Kasumi-1 (cell line): ENCODE measurements around the gene RNF183.

Source experiments
- DNase-seq, 2 experiments: peaks; one replicate each; lab custom pipeline; 2025; lab: John Stamatoyannopoulos, UW

RNF183 gene, protein sequence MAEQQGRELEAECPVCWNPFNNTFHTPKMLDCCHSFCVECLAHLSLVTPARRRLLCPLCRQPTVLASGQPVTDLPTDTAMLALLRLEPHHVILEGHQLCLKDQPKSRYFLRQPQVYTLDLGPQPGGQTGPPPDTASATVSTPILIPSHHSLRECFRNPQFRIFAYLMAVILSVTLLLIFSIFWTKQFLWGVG

DNA sequence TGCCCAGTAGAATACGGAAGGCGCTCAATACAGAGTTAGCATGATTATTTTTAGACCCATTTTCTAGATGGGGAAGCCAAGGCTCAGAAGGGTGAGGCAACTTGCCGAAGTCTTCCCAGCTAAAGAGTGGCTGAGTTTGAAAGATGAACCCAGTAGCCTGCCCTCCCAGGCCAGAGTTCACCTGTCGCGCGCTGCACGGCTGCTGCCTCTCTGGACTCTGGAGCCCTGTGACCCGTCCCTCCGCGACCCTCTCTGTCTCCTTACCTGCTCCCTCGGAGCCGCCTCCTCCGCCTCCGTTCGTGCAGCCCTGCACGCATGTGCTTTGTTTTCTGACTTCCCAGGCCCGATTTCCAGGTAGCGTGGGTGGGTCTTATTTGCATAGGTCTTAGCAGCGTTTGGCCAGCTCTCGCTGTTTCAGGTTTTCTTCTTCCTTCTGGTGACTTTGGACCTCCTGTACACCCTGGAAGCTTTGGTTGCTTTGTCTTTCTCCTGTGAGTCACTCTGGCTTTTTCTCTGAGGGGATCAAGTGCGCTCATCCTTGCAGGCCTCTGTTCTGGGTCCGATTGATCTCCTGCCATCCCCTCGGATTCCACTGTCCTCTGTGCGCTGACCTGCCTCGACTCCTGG lies at the start of gene RNF183:
Gene RNF183 (minus strand): TSS at position 585 of the 627 bp plus-strand sequence. CDS start 5,192 bp downstream, outside the sequence.
- DNase-seq: no peak

DNA sequence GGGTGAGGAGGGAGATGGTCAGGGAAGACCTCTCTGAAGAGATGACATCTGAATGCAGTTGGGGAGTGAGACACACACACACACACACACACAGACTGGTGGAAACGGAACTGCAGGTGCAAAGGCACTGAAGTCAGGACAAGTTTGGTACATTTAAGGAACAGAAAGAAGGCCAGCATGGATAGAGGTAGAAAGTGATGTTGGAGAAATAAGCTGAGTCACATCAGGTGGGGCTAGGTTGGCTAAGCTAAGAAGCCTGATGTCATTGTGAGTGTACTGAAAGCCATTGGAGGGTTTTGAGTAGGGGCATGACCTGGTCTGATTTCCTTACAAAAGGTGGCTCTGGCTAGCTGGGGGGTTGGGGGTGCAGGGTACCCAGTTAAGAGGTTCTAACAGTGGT lies 49.2 kb upstream of the RNF183 start:
- DNase-seq: no peak

DNA sequence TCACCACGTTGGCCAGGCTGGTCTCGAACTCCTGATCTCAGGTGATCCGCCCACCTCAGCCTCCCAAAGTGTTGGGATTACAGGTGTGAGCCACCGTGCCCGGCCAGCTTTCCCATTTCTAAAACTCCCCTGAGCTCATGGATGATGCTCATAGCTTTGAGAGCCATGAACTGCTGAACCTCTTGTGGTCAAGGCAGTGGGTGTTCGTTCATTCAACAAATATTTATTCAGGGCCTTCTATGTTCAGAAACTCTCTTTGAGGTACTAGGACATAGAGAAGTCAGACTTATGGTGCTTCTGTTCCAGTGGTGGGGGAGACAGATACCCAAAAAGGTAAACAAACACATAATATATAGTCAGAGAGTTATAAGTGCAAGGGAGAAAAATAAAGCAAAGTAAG lies 48.8 kb upstream of the RNF183 start:
- DNase-seq: no peak

DNA sequence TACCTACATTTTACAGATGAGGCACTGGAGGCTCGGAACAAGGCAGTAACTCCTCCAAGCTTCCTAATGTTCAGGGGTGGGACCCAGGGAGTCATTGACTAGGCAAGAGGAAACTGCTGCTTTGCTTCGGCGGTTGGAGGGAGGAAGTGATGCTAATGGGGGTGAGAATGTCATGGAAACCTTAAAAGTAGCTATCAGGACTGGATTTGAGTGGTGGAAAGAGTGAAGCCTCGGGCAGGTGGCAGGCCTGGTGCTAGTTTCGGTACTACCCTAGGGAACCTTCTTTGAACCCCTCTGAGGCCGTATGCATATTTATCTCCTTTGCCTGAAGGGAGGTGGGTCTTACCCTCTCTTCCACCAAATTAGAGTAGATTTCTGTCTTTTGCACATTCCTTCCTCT lies 47.8 kb upstream of the RNF183 start:
- peak; percentile 95 to 96 for DNase-seq

DNA sequence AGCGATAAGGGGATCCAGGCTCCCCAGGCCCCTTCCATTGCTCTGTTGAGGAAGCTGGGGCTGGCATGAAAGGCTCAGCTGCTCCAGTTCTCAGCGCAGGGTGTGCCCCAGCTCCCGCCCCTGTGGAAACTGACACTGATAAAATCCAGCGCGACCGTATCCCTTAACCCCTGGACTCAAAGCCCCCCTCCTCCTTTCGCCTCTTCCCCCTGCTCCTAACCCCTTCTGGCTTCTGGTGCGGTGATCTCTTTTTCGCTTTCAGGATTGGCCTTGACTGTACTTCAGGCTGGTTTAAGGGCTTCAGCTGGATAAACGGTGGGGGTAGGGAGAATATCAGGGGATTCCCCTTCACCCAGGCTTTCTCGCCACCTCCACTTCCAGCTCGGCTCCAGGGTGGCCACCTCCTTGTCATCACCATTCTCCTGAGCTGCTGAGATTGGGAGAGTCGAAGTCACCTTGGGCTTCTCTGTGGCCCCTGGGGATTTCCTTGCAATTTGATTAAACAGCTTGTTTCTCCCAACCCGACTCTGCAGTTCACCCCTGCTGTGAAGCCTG lies 47.0 kb upstream of the RNF183 start:
- DNase-seq: peak in 1 of 2 experiments; percentile 43

DNA sequence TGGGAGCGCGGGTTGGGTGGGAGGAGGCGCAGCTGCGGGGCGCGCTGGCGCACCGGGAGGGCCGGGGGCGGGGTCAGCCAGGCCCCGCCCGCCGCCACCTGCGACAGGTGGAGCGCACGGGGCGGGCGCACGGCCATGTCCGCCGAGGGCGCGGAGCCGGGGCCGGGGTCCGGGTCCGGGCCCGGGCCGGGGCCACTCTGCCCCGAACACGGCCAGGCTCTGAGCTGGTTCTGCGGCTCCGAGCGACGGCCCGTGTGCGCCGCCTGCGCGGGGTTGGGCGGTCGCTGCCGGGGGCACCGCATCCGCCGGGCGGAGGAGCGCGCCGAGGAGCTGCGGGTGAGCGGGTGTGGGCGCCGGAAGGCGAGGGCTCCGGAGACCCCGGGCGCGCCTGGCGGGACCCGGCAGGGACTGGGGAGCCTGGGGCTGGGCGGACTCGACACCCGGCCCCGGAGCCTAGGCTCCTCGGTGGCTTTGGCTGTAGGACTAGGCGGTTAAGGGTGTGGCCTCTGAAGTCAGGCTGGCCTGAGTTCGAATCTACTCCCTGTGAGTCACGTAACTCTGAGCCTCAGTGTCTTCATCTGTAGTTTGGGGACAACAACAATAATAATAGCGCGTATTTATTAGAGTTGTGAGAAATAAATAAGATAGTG lies 46.4 kb upstream of the RNF183 start, which contains the start of gene BSPRY:
Gene BSPRY (plus strand): TSS at position 97 of the 650 bp plus-strand sequence. CDS start 39 bp downstream, at position 136.
- peak; percentile 43 to 44 for DNase-seq

DNA sequence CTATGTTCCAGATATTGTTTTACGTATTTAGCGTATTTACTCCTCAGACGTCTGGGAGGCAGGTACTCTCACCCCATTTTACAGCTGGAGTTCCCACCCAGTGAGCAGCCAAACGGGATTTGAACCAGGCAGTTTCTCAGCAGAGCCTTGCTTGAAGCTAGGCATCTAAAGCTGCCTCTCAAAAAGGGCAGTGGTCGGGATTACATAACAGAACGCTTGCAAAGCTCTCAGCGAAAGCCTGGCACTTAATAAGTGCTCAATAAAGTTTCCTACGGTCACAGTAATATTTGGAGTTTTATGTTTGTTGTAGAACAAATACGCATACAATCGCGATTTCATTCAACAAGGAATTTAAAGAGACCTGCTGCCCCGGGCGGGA lies 45.9 kb upstream of the RNF183 start:
- DNase-seq: peak; percentile 9 to 24

DNA sequence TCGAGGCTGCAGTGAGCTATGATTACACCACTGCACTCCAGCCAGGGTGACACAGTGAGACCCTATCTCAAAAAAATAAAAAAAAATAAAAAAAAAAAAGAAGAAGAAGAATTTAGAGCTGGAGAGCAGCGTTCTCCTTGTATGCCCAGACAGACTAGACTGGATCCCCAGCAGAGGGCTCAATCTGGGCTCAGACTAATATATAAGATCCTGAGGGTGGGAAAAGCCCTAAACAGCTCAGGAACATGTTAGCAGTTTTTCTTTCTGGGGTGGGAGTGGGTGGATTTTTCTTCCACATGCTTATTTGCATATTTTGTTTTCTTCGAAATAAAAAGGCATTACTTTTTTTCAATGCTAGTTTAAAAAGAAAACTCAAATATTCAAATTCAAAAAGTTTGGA lies 45.3 kb upstream of the RNF183 start:
- peak in 1 of 2 experiments; percentile 14 for DNase-seq

DNA sequence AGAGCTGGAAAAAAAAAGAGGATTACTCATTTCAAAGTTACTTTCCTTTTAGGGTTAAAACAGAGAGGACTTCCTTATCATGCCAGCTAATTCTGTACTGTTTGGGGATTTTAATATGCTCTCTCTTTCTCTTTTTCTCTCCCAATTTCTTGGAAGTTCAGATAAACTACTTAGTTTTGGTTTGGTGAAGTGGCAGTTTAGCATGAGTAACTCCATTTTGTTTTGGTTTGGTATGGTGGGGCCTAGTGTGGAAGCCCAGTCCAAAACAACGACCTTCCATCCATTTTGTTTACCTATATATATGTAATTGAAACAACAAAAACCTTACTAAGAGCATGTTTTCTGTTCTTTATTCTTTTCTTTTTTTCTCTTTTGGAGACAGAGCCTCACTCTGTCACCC lies 42.5 kb upstream of the RNF183 start:
- DNase-seq: no peak

DNA sequence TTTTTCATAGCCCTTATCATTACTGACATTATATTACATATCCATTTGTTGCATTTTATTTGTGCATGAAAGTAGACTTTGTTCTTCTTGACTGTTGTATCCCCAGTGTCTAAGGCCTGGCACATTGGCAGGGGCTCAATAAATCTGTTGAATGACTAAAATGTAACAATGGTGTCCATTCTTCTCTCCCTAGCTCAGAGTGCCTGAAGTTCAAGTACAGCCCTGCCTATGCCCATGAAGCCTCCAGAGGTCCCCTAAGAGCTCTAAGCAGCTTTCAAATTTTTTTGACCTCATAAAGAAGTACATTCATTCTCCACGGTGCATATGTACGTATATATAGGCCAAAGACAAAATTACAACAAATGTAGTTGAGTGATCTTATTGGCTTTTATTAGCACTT lies 42.0 kb upstream of the RNF183 start:
- no peak for DNase-seq

DNA sequence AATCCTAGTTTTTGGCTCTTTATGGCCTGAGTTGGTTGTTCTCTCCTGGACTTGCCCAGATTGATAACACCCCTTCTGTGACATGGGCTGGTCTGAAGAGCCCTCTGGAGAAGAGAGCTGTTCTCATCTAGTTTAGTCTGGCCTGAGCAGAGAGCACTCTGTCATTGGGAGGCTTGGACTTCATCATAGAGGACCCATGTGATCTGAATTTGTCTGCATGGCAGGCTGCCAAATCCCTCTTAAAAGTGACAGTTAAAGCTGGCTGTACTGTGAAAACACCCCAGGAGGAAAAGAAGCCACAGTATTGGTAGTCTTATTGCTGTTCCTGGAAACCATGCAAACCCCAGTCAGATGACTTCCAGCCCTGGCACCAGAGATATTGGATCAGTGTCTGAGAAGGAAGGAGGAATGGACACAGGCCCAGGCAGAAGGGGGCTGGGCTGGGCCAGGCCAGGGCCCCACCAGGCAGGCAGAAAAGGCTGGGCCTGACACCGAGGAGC lies 40.6 kb upstream of the RNF183 start:
- DNase-seq: peak; percentile 77 to 82

DNA sequence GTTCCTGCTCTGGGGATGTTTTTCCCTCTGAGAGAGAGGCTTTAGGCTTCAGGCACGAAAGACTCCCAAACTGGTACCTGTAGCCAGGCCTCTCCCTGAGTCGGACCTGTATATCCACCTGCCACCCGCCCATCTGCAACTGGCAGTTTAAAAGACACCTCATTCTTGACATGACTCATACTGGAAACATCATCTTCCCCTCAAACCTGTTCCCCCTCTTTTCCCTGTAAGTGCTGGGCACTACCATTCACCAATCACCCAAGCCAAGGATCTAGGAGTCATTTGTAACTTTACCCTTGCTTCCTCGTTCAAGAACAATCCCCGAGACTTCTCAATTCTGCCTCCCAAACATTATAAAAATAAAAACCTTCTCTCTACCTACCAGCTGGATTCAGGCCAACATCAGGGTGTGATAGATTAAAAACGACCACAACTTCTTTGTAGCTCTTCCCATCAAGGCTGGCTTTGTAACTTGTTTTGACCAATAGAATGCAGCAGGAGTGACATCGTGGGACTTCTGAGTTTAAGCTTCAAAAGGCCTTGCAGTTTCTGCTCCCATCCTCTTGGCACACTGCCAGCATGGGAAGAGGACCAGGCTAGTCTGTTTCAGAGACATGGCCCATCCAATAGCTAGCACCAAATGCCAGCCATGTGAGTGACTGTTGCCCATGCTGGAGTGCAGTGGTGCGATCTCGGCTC lies 38.7 kb upstream of the RNF183 start:
- no peak for DNase-seq

DNA sequence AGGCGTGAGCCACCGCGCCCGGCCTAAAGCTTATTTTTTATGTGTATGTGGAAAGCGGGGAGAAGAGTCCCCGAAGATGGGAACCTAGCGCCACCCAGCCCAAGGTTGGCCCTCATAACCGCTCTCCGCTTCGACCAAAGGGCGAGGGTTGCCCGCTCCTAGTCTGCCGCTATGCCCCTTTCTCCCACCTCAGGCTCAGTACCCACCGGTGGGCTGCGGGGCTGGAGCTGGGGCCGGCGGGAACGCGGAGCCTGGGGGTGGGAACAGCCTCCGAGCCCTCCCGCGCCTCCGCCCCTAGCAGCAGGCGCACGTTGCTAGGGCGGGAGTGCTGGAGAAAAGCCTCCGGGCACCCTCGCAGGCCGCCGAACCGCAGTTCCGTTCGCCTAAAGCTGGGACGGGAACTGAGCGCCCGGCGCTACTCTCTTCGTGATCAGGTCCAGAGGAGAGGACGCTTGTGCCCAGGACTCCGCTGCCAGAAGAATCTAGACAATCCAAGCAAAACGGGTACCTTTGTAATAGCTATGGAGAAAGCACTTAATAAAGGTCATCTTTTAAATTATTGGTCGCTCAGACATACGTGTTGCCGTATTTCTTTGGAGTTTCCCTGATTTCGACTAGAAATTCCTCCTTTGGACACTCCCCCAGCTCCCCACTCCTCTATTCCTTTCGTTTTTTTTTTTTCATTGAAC lies 37.0 kb upstream of the RNF183 start, which contains the start of gene WDR31:
Gene WDR31 (minus strand): TSS at position 265 of the 689 bp plus-strand sequence. CDS start 8,253 bp downstream, outside the sequence.
- DNase-seq: peak; percentile 84 to 87

DNA sequence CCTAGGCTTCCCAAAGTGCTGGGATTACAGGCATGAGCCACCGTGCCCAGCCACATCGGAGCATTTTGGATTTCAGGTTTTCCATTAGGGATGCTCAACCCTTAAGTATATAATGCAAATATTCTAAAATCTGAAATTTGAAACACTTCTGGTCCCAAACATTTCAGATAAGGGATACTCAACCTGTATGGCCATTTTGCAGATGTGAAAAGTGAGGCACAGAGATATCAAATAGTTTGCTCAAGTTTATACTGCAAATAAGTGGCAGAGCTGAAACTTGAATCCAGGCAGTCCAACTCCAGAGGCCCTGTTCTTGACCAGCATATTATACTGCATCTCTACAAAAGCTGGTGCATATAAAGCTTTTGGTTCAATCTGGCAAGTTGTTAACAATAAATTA lies 34.5 kb upstream of the RNF183 start:
- DNase-seq: no peak

DNA sequence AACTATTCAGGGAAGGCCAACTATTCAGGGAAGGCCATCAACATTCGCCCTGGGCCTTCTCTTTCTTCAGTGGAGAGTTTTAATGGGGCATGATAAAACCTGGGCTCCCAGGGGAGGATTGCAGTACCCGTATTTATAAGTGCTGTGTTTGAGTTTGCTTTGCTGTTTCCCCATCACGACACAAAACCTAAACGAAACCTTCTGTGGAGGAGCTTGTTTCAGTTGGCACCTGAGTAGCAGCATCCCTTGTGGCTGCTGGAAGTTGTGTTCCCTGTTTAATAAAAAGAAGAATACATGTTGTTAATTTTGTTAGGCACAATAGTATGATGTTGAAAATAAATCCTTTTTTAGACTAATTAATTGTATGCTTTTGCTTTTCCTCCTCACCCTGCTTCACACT lies 28.6 kb upstream of the RNF183 start:
- DNase-seq: no peak

DNA sequence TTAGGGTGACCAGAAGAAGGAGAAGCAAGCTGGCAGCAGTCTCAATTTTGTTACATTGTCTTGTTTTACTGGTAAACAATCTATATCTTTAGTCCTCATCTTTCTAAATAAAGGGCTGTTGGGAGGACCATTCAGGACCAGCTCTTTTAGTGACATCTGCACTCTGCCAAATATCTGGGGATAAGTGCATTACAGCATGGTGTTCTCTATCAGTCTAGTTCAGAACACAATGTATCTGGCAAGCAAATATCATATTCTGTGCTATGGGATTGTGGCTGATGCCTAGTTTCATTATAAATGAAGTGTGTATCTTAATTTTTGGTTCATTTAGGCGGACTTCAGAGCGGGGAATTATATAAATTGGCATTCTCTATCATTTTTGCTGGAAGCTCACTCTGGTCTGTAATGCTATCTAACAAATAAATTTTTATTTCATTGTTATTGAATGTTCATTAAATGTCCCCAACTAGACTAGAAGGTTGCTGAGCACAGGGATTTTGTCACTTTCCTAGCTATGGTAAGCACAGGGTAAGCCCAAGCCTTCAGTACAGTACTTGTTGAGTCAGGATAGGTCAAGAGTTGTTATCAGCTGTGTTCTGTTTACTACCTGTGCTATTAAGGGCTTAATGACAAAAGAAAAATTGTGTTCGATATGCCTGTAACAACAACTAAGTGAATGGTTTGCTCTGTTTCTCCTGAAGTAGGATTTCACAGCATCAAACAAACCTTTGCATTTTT lies 25.0 kb upstream of the RNF183 start:
- no peak for DNase-seq

DNA sequence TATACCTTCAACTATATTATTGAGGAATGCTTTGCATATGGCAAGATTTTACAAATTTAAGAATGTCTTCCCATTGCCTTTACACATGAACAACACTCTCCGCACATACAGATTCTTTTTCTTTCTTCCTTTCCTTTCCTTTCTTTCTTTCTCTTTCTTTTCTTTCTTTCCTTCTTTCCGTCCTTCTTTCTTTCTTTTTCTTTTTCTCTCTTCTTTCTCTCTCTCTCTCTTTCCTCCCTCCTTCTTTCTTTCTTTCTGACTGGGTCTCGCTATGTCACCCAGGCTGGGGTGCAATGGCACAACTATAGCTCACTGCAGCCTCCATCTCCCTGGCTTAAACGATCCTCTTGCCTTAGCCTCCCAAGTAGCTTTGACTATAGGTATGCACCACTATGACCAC lies 23.1 kb upstream of the RNF183 start:
- no peak for DNase-seq

DNA sequence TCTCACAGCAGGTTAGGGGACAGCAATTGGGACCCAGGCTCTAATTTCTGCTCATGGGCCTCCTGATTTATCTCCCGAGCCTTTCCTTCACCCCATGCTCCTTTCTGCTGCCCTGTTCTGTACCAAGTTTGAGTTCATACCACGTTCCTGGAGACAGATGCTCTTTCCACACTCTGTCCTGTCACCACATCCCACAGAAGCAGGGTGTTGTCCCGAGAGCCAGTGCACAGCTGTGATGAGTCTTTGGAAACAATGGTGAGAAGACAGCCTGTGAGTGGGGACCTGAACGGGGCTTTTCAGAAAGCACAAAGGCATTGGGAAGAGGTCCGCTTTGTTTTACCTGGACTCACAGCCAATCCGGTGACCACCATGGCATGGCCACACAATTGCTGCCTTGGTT lies 19.5 kb upstream of the RNF183 start:
- no peak for DNase-seq

DNA sequence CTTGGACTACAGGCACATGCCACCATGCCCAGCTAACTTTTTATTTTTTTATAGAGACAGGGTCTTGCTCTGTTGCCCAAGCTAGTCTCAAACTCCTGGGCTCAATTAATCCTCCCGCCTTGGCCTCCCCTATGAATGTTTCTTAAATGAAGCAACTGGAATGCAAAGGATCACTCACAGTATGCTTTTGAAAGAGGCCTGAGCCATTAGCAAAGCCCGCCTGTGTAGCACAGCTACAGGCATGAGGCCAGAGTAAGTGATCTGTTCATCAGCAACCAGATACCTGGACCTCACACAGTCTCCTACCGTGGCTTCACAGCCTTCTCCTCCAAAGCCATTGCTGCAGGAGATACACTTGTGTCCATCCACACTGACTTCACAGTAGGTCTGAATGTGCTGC lies 16.9 kb upstream of the RNF183 start:
- DNase-seq: no peak

DNA sequence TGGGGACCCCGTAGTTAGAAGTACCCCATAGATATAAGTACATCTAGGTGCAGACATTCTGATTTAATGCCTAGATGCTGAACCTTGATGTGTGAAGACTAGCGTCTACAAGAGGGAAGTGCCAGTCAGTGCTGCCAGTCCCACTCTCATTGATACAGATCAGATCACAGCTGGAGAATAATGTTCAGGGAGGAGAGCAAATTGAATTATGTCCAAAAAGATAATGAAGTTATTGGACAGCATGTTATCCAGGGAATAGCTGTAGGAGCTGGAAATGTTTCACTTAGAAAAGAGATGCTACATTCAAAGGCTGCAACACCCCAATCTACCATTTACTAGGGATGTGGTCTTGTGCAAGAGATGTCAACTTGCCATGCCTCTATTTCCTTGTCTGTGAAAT lies 15.9 kb upstream of the RNF183 start:
- no peak for DNase-seq

DNA sequence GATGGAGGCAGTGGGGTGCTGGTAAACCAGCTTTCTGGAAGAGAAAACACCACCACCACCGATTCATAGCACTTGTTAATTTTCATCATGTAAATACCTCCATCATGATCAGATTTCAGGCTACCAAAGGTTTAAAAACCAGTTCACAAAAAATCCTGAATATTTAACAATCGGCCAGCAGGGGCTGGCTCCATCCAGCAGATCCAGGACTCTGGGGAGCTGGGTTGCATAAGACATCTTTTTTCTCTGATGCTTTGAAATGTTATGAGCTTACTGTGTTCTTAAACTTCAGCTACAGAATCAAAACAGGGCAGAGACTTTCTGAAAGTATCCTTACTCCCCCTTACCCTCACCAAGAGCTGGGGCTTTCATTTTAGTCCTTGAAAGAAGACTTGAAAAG lies 14.6 kb upstream of the RNF183 start:
- no peak for DNase-seq
